Skeletal muscle tissue (tissue), 4 donors: ENCODE measurements around the gene CEMIP2. TPM values are rescaled to one million over a fixed set of nuclear protein-coding genes. Genes with fewer than 3 reads are reported as not detected.

Experiments
- H3K27ac ChIP-seq: one replicate; pipeline ENCODE4 v1.7.0; 2013; ENCODE audit warnings: mild to moderate bottlenecking, low read depth, low read length, inconsistent platforms
- H3K27me3 ChIP-seq, 3 donors: one replicate each; pipeline ENCODE4 v1.7.0; 2013; ENCODE audit warnings: low read length in 3 of 3; ENCODE audit not compliant: control insufficient read depth in 3 of 3, insufficient read depth in 3 of 3
- H3K36me3 ChIP-seq, 3 donors: one replicate each; pipeline ENCODE4 v1.7.0; 2013; ENCODE audit warnings: low read length in 3 of 3; ENCODE audit not compliant: control insufficient read depth in 3 of 3, insufficient read depth in 3 of 3
- H3K4me1 ChIP-seq, 3 donors: one replicate each; pipeline ENCODE4 v1.7.0; 2013; ENCODE audit warnings: low read length in 3 of 3, mild to moderate bottlenecking in 3 of 3; ENCODE audit not compliant: control insufficient read depth in 3 of 3, insufficient read depth in 3 of 3
- H3K4me3 ChIP-seq, 3 donors: one replicate each; pipeline ENCODE4 v1.7.0; 2013; ENCODE audit warnings: low read length in 3 of 3
- H3K9ac ChIP-seq, 3 donors: one replicate each; pipeline ENCODE4 v1.7.0; 2013; ENCODE audit warnings: low read length in 3 of 3, mild to moderate bottlenecking in 3 of 3, moderate library complexity in 2 of 3, low read depth in 1 of 3
- H3K9me3 ChIP-seq, 3 donors: one replicate each; pipeline ENCODE4 v1.7.0; 2013; ENCODE audit warnings: low read length in 3 of 3; ENCODE audit not compliant: control insufficient read depth in 3 of 3
- total RNA-seq: library from RNA; depleted of rRNA; stranded (reverse); fragments of >200 nt; gene quantifications from one replicate; pipeline ENCODE4 v1.2.3, GENCODE V29; 2014
- donor health status: Osteomylitis.

The CEMIP2 gene
- total RNA-seq, 1 donor from 2014 or later, result 39.7 TPM

DNA sequence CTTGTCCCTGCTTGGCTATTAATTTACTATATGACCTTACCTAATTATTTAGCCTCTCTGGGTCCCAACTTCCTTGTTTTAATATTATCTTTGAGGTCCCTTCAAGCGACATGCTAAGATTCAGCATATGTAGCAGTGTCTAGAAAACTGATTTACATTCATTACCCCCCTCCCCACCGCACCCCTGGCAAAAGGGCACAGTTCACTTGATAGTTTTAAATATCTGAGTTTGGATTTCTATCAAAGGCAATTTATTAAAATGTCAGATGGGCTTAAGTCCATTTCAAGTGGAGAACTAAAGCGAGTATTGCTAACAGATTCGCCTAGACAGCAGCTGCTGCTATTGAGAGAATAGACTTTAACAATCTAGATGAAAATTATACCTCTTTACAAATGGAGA lies 3.9 kb downstream of the CEMIP2 start:
- Histone ChIP-seq H3K4me1 (peaks cover 22 to 37% (median 23%) of the 10 kb centered on the region in 3 donors), H3K4me3 (no peak overlapping the region), H3K27ac (no peak overlapping the region), H3K36me3 (no peaks in the 10 kb centered on the region), H3K9ac (peak overlapping the region in 1 of 3 donors; percentile 1), H3K9me3 (no peaks in the 10 kb centered on the region), H3K27me3 (no peaks in the 10 kb centered on the region)

DNA sequence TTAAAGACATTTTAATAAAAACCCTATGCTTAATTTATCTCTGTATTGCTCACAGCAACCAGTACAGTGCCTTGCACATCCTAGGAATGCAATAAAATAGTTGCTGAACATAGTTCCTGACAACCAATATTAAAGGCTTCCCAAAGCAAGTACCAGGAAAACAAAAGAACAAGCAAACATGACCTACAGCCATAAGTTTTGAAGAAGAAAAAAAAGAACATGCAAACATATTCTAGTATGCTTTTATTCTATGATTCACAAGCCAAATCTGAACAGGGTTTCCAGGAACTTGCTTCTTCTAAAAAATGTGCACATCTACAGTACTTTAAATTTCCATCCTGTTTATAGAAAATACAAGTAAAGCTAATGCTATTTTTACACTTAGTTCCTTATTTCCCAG lies 4.5 kb downstream of the CEMIP2 start:
- Histone ChIP-seq H3K27me3 (no peaks in the 10 kb centered on the region), H3K4me1 (peaks cover 17 to 31% (median 25%) of the 10 kb centered on the region in 3 donors), H3K27ac (no peak overlapping the region), H3K9ac (no peak overlapping the region), H3K4me3 (no peak overlapping the region), H3K9me3 (no peaks in the 10 kb centered on the region), H3K36me3 (no peaks in the 10 kb centered on the region)

DNA sequence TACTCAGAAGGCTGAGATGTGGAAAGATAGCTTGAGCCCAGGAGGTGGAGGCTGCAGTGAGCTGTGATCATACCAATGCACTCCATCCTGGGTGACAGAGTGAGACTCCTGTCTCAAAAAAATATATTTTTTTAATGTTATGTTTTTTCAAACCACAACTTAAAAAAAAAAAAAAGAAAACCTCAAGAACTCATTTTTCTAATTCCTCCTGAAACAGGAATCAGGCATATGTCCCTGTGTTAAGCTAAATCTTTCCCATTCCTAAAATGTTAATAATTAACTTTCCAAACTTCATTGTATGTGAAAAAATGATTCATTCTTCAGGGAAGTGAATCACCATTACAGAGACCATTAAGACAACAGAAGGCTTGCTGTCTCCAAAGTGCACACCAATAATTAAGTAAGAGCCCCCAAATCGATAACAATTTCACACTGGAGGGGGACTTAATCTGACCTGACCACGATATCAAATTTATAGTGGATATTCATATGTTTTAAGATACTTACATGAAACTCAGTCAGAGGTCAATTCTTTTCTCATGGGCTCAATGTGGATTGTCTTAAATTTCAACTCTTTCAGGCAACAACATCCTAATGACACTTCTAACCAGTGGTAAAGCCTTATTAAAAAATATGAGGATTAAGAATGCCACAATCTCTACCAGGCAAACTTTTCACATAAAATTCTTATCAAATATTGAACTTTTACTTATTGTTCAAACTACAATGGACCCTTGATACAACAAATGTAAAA lies 5.2 kb downstream of the CEMIP2 start:
- no peaks in the 10 kb centered on the region for H3K36me3 ChIP-seq
- H3K9ac ChIP-seq, result no peak overlapping the region
- H3K4me1 ChIP-seq, result peaks cover 17 to 36% (median 31%) of the 10 kb centered on the region in 3 donors
- H3K27ac ChIP-seq, result no peak overlapping the region
- H3K9me3 ChIP-seq, result no peaks in the 10 kb centered on the region
- H3K4me3 ChIP-seq, result no peak overlapping the region
- no peaks in the 10 kb centered on the region for H3K27me3 ChIP-seq

DNA sequence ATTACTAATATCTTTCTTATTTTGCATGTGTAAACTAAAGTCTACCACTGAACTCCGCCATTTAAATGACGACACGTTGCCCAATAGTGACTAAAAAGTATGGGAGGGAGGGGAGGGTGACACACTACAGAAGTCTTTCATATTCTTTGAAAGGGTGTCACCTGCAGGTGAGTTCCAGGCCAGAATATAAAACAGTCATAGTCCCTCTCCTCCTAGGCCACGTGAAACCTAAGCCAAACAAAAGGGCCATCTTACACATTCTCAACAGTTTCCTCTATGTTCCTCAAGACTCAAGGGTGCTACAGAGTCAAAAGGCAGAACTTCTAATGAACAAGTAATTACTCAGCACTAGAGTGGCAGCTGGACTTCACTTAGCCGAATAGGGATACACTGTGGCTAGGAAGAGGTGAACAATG lies 6.4 kb downstream of the CEMIP2 start:
- no peak overlapping the region for H3K4me3 ChIP-seq
- no peaks in the 10 kb centered on the region for H3K9me3 ChIP-seq
- H3K27ac ChIP-seq, result no peak overlapping the region
- H3K36me3 ChIP-seq, result no peaks in the 10 kb centered on the region
- H3K9ac ChIP-seq, result no peak overlapping the region
- H3K27me3 ChIP-seq, result no peaks in the 10 kb centered on the region
- H3K4me1 ChIP-seq, result peaks cover 8 to 27% (median 23%) of the 10 kb centered on the region in 3 donors

DNA sequence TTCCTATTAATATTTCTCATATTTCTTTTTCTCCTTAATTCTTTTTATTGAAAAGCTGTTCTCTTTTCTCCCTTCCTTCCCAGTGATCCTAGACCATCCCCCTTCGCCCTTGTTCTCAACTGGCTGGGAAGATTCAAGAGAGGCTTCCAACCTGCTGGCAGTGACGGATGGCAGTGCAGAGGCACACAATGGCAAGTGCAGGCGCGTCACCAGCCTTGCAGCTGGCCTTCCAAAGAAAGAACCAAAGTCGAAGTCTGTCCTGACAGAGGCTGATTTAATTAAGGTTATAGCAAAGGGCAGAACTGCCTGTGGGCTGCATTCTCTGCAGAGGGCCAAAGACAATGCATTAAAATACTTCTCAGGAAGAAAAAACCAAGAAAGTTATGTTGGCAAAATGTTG lies 7.4 kb downstream of the CEMIP2 start:
- no peak overlapping the region for H3K4me3 ChIP-seq
- H3K27ac ChIP-seq, result no peak overlapping the region
- peaks cover 5 to 21% (median 19%) of the 10 kb centered on the region in 3 donors for H3K4me1 ChIP-seq
- H3K9ac ChIP-seq, result no peak overlapping the region
- H3K36me3 ChIP-seq, result no peaks in the 10 kb centered on the region
- H3K9me3 ChIP-seq, result no peaks in the 10 kb centered on the region
- H3K27me3 ChIP-seq, result no peaks in the 10 kb centered on the region

DNA sequence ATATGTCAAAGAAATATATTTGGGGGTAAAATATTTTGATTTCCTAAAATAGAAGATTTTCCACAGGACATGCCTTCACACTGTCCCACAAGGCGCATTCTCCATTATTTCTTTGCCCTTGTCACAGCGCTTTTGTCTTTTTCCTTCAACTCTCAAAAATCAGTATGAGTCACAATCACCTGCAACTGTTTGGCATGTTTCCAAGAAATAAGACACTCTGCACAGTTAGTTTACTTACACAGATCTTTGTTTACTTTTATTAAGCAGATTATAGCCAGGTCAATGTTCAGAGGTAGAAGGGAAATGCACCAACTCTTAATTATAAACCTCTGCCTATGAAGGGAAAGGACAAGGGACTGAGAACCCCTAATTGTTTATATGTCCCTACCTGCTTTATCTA lies 9.5 kb downstream of the CEMIP2 start:
- Histone ChIP-seq H3K36me3 (no peaks in the 10 kb centered on the region), H3K9ac (no peak overlapping the region), H3K4me1 (peaks cover 0 to 10% (median 7%) of the 10 kb centered on the region in 3 donors), H3K4me3 (no peak overlapping the region), H3K27me3 (no peaks in the 10 kb centered on the region), H3K27ac (no peak overlapping the region), H3K9me3 (no peaks in the 10 kb centered on the region)

DNA sequence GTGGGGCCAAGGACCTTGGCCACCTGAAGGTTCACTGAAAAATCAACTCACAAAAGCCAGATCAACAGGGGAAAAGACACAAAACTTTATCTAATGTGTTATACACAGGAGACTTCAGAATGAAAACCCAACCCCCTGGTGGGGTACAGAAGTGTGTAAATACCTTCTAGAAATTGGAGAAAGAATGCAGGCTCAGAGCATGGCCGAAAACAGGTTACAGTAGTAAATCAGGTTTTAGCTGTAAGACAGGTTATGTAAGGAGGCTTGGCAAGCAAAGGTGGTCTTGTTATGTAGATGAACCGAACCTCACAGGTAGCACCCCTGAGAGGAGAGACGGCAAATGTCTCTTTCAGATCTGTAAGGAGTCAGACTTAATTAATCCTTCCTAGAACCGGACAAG lies 10.0 kb downstream of the CEMIP2 start:
- Histone ChIP-seq H3K9ac (no peak overlapping the region), H3K4me1 (peaks cover 0 to 10% (median 7%) of the 10 kb centered on the region in 3 donors), H3K4me3 (no peak overlapping the region), H3K27me3 (no peaks in the 10 kb centered on the region), H3K9me3 (no peaks in the 10 kb centered on the region), H3K27ac (no peak overlapping the region), H3K36me3 (no peaks in the 10 kb centered on the region)

DNA sequence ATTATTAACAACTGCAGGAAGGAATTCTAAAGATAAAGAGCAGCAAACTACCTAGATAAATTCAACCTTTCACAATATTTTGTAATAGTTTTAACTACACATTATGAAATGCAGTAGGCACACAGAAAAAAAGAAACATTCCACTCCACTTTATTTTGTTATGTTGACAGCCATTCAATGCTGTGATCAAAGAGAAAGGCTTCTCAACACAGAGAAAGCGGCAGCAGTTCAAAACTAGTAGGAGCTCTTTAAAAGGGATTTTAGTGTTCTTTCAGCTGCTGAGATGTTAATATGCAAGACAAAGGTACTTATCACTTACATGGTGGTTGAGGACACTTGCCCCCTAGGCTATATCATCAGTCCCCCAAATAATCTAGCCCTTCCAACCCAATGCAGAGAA lies 11.6 kb downstream of the CEMIP2 start:
- Histone ChIP-seq H3K9me3 (no peaks in the 10 kb centered on the region), H3K4me3 (no peak overlapping the region), H3K27ac (no peak overlapping the region), H3K36me3 (no peaks in the 10 kb centered on the region), H3K4me1 (peaks cover 0 to 7% (median 5%) of the 10 kb centered on the region in 3 donors), H3K27me3 (no peaks in the 10 kb centered on the region), H3K9ac (no peak overlapping the region)

DNA sequence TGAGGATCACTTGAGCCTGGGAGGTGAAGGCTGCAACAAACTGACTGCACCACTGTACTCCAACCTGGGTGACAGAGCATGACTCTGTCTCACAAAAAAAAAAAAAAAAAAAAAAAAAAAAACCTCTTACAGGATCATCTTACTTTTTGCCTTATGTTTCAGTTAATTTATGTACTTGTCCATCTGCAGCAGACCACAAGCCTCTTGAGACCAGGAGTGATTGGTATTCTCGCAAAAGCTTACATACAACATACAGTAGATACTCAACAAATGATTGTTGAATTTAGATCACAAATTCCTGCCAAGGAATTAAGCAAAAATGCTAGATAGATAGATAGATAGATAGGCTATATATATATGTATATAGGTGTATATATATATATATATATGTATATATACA lies 12.4 kb downstream of the CEMIP2 start:
- Histone ChIP-seq H3K9ac (no peak overlapping the region), H3K4me3 (no peak overlapping the region), H3K27ac (no peak overlapping the region), H3K4me1 (peaks cover 0 to 7% (median 5%) of the 10 kb centered on the region in 3 donors), H3K9me3 (no peaks in the 10 kb centered on the region), H3K36me3 (no peaks in the 10 kb centered on the region), H3K27me3 (no peaks in the 10 kb centered on the region)

DNA sequence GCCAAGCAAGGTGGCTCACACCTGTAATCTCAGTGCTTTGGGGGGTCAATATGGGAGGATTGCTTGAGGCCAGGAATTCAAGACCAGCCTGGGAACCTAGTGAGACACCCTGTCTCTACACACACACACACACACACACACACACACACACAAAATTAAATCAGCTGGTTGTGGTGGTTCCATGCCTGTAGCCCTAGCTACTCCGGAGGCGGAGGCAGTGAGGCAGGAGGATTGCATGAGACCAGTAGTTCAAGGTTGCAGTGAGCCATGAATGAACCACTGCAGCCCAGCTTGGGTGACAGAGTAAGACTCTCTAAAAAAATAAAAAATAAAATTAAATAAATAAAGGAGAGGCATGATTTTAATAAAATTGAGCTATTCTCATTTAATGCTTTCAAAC lies 13.1 kb downstream of the CEMIP2 start:
- Histone ChIP-seq H3K27me3 (no peaks in the 10 kb centered on the region), H3K4me1 (peaks cover 0 to 7% (median 5%) of the 10 kb centered on the region in 3 donors), H3K9ac (no peak overlapping the region), H3K36me3 (no peaks in the 10 kb centered on the region), H3K4me3 (no peak overlapping the region), H3K27ac (no peak overlapping the region), H3K9me3 (no peaks in the 10 kb centered on the region)
